ENCODE measurements around the gene ATF6.
"Not testable (repeated sequence)": the region's sequence is repeated elsewhere in the genome, so short reads cannot be mapped to it uniquely, and the experiment has no call there.

ATF6 gene, protein sequence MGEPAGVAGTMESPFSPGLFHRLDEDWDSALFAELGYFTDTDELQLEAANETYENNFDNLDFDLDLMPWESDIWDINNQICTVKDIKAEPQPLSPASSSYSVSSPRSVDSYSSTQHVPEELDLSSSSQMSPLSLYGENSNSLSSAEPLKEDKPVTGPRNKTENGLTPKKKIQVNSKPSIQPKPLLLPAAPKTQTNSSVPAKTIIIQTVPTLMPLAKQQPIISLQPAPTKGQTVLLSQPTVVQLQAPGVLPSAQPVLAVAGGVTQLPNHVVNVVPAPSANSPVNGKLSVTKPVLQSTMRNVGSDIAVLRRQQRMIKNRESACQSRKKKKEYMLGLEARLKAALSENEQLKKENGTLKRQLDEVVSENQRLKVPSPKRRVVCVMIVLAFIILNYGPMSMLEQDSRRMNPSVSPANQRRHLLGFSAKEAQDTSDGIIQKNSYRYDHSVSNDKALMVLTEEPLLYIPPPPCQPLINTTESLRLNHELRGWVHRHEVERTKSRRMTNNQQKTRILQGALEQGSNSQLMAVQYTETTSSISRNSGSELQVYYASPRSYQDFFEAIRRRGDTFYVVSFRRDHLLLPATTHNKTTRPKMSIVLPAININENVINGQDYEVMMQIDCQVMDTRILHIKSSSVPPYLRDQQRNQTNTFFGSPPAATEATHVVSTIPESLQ

DNA sequence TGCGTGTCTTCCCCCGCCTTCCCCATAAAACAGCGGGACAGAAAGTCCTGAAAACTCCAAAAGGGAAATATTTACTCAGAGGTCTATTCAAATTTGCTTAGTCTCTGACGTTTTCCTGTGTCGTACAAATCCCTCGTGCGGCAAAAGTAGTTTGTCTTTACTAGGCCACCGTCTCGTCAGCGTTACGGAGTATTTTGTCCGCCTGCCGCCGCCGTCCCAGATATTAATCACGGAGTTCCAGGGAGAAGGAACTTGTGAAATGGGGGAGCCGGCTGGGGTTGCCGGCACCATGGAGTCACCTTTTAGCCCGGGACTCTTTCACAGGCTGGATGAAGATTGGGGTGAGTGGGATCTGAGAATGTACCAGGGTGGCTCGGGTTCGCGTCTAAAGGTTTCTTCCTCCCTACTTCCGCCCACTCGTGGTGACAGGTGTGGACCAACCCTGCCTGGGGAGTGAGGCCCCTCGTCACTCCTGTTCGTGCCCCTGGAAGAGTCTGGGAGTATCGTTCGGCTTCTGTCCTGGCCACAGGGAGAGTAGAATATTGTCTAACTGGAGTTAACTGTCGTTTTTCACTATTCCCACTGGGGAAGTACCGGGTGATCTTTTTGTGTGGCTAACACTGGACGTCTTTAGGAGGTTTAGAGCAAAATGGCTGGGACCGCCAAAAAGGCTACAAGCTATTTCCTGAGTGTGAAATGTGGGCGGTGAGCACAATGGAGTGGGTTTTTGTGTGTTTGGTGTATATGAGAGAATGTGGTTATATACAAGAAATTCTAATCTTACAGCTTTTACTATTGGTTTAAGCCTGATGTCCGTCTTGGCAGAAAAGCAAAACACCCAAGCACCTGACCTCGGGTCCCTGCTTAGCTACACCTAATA lies at the start of gene ATF6:
ATF6 (plus strand) TSS at position 219 of the 880 bp plus-strand sequence; CDS start at position 260, 41 bp downstream.
- DNase-seq = peak; percentile 88
- Mint-ChIP-seq H3K4me3 (peak within 1 kb of the TSS; percentile 99), H3K36me3 (ENCODE audit: low read depth) (peaks cover 15% of the 10 kb centered on the region), H3K9me3 (no peaks in the 10 kb centered on the region), H3K4me1 (ENCODE audit: low read depth) (peaks cover 50% of the 10 kb centered on the region), H3K27me3 (no peaks in the 10 kb centered on the region), H3K27ac (peak within 1 kb of the TSS; percentile 99)

DNA sequence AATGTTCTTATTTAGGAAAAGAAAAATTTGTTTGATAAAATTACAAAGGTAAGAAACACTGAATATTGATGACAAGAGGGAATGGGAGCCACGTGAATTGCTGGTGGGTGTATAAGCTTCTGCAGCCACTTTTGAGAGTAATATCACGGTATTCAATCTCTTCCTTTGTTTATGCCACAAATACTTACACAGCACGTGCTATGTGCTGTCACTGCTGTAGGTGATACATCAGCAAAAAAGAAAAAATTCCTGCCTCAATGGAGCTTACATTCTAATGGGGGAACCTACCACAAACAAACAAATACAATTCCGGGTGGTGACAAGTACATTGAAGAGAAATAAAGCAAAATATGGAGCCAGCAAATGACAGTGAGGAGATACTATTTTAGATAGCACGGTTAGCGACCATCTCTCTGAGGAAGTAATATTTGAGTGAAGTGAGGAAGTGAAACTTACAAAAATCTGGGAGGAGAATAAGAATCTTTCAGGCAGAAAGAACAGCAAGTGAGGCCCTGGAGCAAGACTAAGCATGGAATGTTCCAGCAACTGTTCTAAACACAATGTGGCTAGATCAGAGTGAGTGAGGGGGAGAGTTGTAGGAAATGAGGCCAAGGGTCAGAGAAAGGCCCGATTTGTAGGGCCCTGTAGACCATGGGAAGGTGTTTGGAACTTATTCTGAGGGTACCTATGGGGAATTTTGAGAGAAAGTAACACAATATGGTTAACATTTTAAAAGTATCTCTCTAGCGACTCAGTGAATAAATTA lies 47.4 kb upstream of the ATF6 start:
- no peak overlapping the region for H3K27ac Mint-ChIP-seq
- no peaks in the 10 kb centered on the region for H3K9me3 Mint-ChIP-seq
- H3K27me3 Mint-ChIP-seq = peaks cover 18% of the 10 kb centered on the region
- H3K4me3 Mint-ChIP-seq = no peak overlapping the region
- peaks cover 20% of the 10 kb centered on the region for H3K4me1 Mint-ChIP-seq (ENCODE audit: low read depth)
- no peak for DNase-seq
- no peaks in the 10 kb centered on the region for H3K36me3 Mint-ChIP-seq (ENCODE audit: low read depth)

DNA sequence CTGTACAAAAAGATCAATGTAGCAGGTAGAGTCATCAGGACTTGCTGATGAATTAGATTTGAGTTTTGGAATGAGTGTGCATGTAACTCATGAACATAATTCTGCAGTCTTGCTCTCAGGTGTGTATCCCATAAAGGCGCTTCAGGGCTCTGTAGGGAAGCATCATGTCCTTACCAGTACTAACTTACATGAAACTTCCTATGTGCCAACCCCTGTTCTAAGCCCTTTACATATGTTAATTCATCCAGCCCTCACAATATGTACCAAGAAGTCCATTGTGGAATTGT lies 46.9 kb upstream of the ATF6 start:
- Mint-ChIP-seq H3K36me3 (ENCODE audit: low read depth) (no peaks in the 10 kb centered on the region), H3K9me3 (no peaks in the 10 kb centered on the region), H3K4me1 (ENCODE audit: low read depth) (peaks cover 20% of the 10 kb centered on the region), H3K27ac (no peak overlapping the region), H3K27me3 (peaks cover 21% of the 10 kb centered on the region), H3K4me3 (no peak overlapping the region)
- DNase-seq = no peak

DNA sequence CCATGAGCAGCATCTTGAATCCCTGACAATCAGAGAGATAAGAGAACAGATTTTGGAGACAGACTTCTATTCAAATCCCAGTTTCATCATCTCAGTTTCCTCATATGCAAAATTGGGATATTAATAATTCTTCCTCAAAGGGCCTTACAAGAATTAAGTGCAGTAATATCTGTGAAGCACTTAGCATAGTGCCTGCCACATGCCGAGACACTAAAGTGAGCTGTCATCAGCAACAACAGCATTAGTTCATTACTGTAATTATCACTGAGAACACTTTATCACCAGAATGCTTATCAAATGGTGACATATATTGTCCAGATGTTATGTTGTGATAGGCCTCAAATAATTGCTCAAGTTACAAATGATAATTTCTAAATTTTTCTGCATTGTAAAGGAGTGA lies 45.7 kb upstream of the ATF6 start:
- Mint-ChIP-seq H3K9me3 (no peaks in the 10 kb centered on the region), H3K4me1 (ENCODE audit: low read depth) (peaks cover 24% of the 10 kb centered on the region), H3K27ac (no peak overlapping the region), H3K27me3 (peaks cover 23% of the 10 kb centered on the region), H3K4me3 (no peak overlapping the region), H3K36me3 (ENCODE audit: low read depth) (no peaks in the 10 kb centered on the region)
- DNase-seq = no peak

DNA sequence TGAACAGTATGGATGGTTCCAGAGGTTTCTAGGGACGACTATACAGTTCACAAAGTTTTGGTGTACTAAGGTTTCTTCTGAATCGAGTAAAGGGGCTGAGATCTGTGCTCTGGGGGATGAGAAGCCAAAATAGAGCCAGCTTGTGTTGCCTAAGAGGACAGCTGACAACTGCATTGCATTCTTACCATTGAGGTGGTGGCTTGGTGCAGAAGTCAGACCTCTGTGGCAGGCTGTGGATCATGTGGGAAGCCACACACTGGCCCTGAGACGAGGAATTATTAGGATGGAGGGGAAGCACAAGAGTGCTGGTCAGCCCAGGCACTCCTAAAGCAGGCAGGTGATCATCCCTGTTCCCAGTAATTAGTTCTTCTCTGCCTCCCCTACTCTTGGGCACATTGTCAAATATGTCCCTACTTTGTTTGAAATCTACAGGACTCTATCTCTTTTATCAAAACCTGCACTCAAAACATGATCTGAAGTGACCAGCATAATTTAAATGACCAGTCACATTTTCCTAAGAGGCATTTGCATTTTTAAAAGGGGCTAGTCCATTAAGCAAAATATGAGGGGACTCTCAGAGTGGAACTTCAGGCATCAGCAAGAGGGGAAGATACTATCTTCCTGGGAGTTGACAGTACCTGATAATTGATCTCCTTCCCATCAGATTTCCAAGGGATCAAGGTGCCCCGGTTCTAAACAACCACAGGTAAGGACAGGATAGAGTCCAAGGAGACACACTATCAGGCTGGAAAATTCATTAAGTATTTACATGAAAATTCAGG lies 45.0 kb upstream of the ATF6 start, which contains the start of gene FCRLB:
FCRLB (plus strand) TSS at position 589 of the 782 bp plus-strand sequence. CDS start 1,129 bp downstream, outside the sequence.
- Mint-ChIP-seq H3K27me3 (peaks cover 24% of the 10 kb centered on the region), H3K4me1 (ENCODE audit: low read depth) (peaks cover 31% of the 10 kb centered on the region), H3K27ac (no peak within 1 kb of the TSS), H3K4me3 (no peak within 1 kb of the TSS), H3K9me3 (no peaks in the 10 kb centered on the region), H3K36me3 (ENCODE audit: low read depth) (no peaks in the 10 kb centered on the region)
- no peak for DNase-seq

DNA sequence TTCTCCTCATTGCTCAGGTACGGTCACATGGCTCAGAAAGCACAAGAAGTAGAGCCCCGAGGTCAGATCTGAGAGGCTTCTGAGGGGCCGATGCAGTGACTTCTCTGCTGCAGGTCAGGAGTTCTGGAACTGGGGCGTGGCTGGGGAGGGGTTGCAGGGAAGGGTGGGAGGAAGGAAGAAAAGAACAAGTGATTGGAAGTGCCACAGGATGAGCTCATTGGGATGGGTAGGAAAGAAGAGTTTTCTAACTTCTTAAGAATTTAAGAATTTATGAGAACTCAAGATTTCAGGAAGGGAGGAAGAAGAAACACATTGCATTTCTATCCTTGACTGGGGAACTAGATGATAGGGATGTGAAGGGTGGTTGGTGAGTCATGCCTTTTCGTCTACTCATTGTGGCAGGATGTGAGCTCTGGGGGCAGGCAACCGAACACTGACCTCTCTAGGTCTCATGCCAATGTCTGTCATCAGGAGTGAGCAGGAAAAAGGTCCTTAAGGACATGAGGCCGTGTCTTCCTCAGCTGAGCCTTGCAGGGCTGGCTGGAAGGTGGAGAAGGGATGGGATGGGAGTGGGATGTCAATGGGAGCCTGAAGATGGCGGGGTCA lies 44.3 kb upstream of the ATF6 start:
- Mint-ChIP-seq H3K4me3 (no peak overlapping the region), H3K36me3 (ENCODE audit: low read depth) (no peaks in the 10 kb centered on the region), H3K27ac (no peak overlapping the region), H3K4me1 (ENCODE audit: low read depth) (peaks cover 34% of the 10 kb centered on the region), H3K27me3 (peaks cover 24% of the 10 kb centered on the region), H3K9me3 (no peaks in the 10 kb centered on the region)
- DNase-seq = no peak

DNA sequence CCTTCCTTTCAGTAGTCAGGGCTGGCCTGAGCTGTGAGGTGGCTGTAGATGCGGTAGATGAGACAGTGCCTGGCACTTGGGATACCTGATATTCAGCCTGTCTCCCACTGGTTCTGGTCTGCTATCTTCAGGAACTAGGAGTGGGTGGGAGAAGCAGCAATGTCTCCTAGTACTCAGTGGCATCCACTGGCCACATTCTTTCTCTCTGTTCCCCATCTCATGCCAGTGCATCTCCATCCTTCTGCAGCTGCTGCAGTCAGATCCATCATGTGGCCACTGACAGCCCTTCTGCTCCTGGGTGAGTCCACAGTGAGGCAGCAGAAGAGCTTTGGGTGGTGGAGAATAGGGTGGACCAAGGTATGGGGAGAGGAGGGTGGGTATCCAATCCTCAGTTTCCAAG lies 43.7 kb upstream of the ATF6 start:
- H3K27ac Mint-ChIP-seq = no peak overlapping the region
- DNase-seq = no peak
- no peaks in the 10 kb centered on the region for H3K36me3 Mint-ChIP-seq (ENCODE audit: low read depth)
- H3K9me3 Mint-ChIP-seq = no peaks in the 10 kb centered on the region
- H3K27me3 Mint-ChIP-seq = peaks cover 19% of the 10 kb centered on the region
- peaks cover 36% of the 10 kb centered on the region for H3K4me1 Mint-ChIP-seq (ENCODE audit: low read depth)
- H3K4me3 Mint-ChIP-seq = no peak overlapping the region

DNA sequence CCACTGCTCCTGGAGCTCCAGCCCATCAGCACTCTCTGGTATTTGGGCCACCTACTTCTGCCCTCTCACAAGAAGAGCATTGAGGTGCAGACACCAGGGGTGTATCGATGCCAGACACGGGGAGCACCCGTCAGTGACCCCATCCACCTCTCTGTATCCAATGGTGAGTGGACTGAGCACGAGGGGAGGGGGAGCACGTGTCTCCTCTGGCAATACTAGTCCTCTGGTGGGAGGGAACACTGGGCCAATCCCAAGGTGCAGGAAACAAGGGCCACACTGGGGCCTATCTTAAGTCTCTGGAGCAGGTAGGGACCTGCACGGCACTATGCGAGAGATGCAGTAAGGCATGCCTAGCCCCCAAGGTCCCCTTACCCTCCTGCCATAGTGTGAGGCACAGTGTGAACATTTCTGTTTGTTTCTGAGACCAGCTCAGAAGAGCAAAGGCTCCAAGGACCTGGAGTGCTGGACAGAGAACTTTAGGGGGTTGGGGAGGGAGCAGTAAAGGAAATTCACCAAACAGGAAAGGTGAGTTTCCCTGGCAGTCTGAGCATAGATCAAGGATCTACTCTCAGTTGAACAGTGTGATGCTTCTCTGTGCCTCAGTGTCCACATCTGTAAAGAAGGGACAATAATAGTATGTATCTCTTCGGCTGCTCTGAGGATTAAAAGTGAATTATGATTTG lies 42.5 kb upstream of the ATF6 start:
- Mint-ChIP-seq H3K4me3 (no peak overlapping the region), H3K4me1 (ENCODE audit: low read depth) (peaks cover 45% of the 10 kb centered on the region), H3K36me3 (ENCODE audit: low read depth) (no peaks in the 10 kb centered on the region), H3K27me3 (peaks cover 18% of the 10 kb centered on the region), H3K27ac (no peak overlapping the region), H3K9me3 (no peaks in the 10 kb centered on the region)
- no peak for DNase-seq

DNA sequence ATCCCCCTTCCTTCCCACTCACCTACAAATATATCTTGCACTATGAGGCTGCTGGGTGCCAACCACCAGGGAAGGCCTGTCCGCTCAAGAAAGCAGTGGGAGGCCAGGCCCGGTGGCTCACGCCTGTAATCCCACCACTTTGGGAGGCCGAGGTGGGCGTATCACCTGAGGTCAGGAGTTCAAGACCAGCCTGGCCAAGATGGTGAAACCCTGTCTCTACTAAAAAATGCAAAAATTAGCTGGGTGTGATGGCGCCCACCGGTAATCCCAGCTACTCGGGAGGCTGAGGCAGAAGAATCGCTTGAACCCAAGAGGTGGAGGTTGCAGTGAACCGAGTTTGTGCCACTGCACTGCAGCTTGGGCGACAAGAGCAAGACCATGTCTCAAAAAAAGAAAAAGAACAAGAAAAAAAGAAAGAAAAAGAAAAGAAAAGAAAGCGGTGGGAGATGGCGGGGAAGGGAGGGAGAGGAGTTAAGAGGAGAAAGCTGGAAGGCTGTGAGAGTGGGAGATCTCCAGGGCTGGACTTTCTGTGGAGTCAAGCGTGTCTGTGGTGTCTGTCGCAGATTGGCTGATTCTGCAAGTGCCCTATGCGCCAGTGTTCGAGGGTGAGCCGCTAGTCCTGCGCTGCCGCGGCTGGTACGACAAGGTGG lies 40.7 kb upstream of the ATF6 start:
- not testable (repeated sequence) for H3K27ac Mint-ChIP-seq; H3K9me3 Mint-ChIP-seq; DNase-seq; H3K36me3 Mint-ChIP-seq (ENCODE audit: low read depth)
- H3K4me1 Mint-ChIP-seq (ENCODE audit: low read depth) = peaks cover 54% of the 10 kb centered on the region
- peaks cover 18% of the 10 kb centered on the region for H3K27me3 Mint-ChIP-seq
- H3K4me3 Mint-ChIP-seq = peak overlapping the region; percentile 74

DNA sequence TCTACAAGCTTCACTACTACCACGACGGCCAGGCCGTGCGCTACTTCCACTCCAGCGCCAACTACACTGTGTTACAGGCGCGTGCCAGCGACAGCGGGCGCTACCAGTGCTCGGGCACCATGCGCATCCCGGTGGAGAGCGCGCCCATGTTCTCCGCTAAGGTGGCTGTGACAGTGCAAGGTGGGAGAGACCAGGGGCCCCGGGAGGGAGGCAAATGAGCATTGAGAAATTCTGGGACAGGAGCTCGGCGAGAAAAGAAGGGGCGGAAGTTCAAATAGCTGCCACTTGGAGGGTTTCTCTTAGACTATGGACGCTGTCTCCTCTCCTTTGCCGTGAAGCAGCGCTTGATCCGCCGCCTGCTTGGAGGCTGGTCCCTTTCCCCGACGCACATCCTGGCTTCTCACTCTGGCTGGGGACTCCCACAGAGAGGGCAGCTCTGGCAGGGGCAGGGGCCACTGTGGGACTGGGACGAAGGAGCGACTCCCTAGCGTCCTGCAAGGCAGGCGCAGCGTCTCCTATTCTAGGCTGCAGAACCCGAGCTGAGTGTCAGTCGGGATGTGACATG lies 40.1 kb upstream of the ATF6 start:
- Mint-ChIP-seq H3K36me3 (ENCODE audit: low read depth) (no peaks in the 10 kb centered on the region), H3K4me3 (peak overlapping the region; percentile 74), H3K9me3 (no peaks in the 10 kb centered on the region), H3K4me1 (ENCODE audit: low read depth) (peaks cover 60% of the 10 kb centered on the region), H3K27ac (peak overlapping the region; percentile 12), H3K27me3 (peaks cover 18% of the 10 kb centered on the region)
- DNase-seq = peak; percentile 72

DNA sequence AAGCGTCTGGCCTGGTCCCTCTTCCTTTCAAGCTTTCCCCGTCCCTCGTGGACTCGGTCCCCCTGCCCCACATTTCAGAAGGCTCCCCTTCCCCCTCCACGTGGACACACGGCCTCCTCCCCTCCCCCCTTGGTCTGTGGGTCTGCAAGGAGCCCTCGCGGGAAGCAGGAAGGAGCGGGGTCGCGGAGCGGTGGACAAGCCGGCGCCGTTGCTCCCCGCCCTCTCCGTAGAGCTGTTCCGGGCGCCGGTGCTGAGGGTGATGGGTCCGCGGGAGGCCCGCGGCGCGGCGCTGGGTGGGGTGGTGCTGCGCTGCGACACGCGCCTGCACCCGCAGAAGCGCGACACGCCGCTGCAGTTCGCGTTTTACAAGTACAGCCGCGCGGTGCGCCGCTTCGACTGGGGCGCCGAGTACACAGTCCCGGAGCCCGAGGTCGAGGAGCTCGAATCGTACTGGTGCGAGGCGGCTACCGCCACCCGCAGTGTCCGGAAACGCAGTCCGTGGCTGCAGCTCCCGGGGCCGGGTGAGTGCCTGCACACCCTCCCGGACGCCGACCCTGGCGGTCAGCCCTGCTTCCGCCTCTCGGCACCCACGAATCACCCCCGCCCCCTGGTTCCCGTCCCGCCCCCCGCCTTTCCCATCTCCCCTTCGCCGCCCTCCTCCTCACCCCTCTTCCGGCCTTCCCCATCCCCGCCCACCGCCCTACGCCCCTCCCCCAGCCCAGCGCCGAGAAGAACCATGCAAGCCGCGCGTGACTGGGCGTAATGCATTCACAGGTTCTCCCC lies 39.5 kb upstream of the ATF6 start:
- Mint-ChIP-seq H3K27ac (peak overlapping the region; percentile 12), H3K4me3 (peak overlapping the region; percentile 74), H3K27me3 (peaks cover 18% of the 10 kb centered on the region), H3K9me3 (no peaks in the 10 kb centered on the region), H3K36me3 (ENCODE audit: low read depth) (no peaks in the 10 kb centered on the region), H3K4me1 (ENCODE audit: low read depth) (peaks cover 62% of the 10 kb centered on the region)
- peak; percentile 76 for DNase-seq

All from activated T-cell treated with anti-CD3 and anti-CD28 coated beads, Interleukin-2, amount 50 U/mL, for 24 hours (primary cell).